Measurements from ENCODE around the gene MACROD2.

- TF ChIP-seq, protein P1, sequence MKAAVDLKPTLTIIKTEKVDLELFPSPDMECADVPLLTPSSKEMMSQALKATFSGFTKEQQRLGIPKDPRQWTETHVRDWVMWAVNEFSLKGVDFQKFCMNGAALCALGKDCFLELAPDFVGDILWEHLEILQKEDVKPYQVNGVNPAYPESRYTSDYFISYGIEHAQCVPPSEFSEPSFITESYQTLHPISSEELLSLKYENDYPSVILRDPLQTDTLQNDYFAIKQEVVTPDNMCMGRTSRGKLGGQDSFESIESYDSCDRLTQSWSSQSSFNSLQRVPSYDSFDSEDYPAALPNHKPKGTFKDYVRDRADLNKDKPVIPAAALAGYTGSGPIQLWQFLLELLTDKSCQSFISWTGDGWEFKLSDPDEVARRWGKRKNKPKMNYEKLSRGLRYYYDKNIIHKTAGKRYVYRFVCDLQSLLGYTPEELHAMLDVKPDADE (IDR thresholded peaks at IDR 0.05): no peak
- TF ChIP-seq POLR2AphosphoS5 (IDR thresholded peaks at IDR 0.05; ENCODE audit: low read depth) (no peak), CTCF (conservative IDR thresholded peaks at IDR 0.05; ENCODE audit: low read depth in 2 of 2) (no peak), JUNB (IDR thresholded peaks at IDR 0.05; ENCODE audit: unreplicated experiment) (no peak), EZH2 (IDR thresholded peaks at IDR 0.05; ENCODE audit: low read depth, unreplicated experiment) (no peak), EZH2phosphoT487 (IDR thresholded peaks at IDR 0.05; ENCODE audit: unreplicated experiment) (no peak), CREB1 (CRISPR knock-in tag; IDR thresholded peaks at IDR 0.05; ENCODE audit: low read depth) (no peak), STAT1 (IDR thresholded peaks at IDR 0.05; ENCODE audit: unreplicated experiment) (no peak), ZNF114 (CRISPR knock-in tag; IDR thresholded peaks at IDR 0.05) (no peak), NANOG (IDR thresholded peaks at IDR 0.05; ENCODE audit: borderline replicate concordance) (no peak), ZNF331 (CRISPR knock-in tag; IDR thresholded peaks at IDR 0.05; ENCODE audit: low read depth) (no peak)
- TF ChIP-seq, protein P2, sequence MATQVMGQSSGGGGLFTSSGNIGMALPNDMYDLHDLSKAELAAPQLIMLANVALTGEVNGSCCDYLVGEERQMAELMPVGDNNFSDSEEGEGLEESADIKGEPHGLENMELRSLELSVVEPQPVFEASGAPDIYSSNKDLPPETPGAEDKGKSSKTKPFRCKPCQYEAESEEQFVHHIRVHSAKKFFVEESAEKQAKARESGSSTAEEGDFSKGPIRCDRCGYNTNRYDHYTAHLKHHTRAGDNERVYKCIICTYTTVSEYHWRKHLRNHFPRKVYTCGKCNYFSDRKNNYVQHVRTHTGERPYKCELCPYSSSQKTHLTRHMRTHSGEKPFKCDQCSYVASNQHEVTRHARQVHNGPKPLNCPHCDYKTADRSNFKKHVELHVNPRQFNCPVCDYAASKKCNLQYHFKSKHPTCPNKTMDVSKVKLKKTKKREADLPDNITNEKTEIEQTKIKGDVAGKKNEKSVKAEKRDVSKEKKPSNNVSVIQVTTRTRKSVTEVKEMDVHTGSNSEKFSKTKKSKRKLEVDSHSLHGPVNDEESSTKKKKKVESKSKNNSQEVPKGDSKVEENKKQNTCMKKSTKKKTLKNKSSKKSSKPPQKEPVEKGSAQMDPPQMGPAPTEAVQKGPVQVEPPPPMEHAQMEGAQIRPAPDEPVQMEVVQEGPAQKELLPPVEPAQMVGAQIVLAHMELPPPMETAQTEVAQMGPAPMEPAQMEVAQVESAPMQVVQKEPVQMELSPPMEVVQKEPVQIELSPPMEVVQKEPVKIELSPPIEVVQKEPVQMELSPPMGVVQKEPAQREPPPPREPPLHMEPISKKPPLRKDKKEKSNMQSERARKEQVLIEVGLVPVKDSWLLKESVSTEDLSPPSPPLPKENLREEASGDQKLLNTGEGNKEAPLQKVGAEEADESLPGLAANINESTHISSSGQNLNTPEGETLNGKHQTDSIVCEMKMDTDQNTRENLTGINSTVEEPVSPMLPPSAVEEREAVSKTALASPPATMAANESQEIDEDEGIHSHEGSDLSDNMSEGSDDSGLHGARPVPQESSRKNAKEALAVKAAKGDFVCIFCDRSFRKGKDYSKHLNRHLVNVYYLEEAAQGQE (IDR thresholded peaks at IDR 0.05; ENCODE audit: unreplicated experiment): no peak
These were observed 2062.3 kb downstream of the MACROD2 start for GRCh38 chr20:16057651-16058050.

Data from GM23338 (cell line).